ENCODE measurements around the gene HTR3A.
A peak's percentile ranks its signal among the peaks of the same experiment; 100 is the strongest.

HTR3A gene

GRCh38 chr11:113979431-113979830 is 4.5 kb downstream of the HTR3A start:
- no peak for DNase-seq (ENCODE audit: low spot score)

- DNase-seq (ENCODE audit: low spot score): no peak
Observed at GRCh38 chr11:113980785-113981184, 5.9 kb downstream of the HTR3A start.

- DNase-seq (ENCODE audit: low spot score): no peak
Observed at GRCh38 chr11:113982306-113982705, 7.4 kb downstream of the HTR3A start.

- no peak for DNase-seq (ENCODE audit: low spot score)
Observed at GRCh38 chr11:113984781-113985180, 9.9 kb downstream of the HTR3A start.

GRCh38 chr11:113985906-113986305 is 11.0 kb downstream of the HTR3A start:
- no peak for DNase-seq (ENCODE audit: low spot score)

- DNase-seq (ENCODE audit: low spot score): no peak
Observed at GRCh38 chr11:113986351-113987140, 11.6 kb downstream of the HTR3A start.

GRCh38 chr11:113989381-113989780 is 14.5 kb downstream of the HTR3A start:
- DNase-seq (ENCODE audit: low spot score): no peak

- DNase-seq (ENCODE audit: low spot score): no peak
Observed at GRCh38 chr11:113989916-113990315, 15.0 kb downstream of the HTR3A start.

- no peak for DNase-seq (ENCODE audit: low spot score)
Observed at GRCh38 chr11:113991170-113991569, 16.3 kb downstream of the HTR3A start.

- no peak for DNase-seq (ENCODE audit: low spot score)
Observed at GRCh38 chr11:113991718-113992458, 17.0 kb downstream of the HTR3A start.

GRCh38 chr11:113992459-113993110 is 17.7 kb downstream of the HTR3A start:
- no peak for DNase-seq (ENCODE audit: low spot score)

GRCh38 chr11:113994077-113994954 is 19.4 kb downstream of the HTR3A start:
- peak; percentile 29 for DNase-seq (ENCODE audit: low spot score)

- DNase-seq (ENCODE audit: low spot score): no peak
Observed at GRCh38 chr11:113997473-113997872, 22.6 kb downstream of the HTR3A start.

- no peak for DNase-seq (ENCODE audit: low spot score)
Observed at GRCh38 chr11:113998574-113998973, 23.7 kb downstream of the HTR3A start.

GRCh38 chr11:114000526-114000925 is 25.6 kb downstream of the HTR3A start:
- DNase-seq (ENCODE audit: low spot score): no peak

GRCh38 chr11:114001416-114001815 is 26.5 kb downstream of the HTR3A start:
- no peak for DNase-seq (ENCODE audit: low spot score)

GRCh38 chr11:114008331-114008730 is 33.4 kb downstream of the HTR3A start:
- no peak for DNase-seq (ENCODE audit: low spot score)

GRCh38 chr11:114010931-114011330 is 36.0 kb downstream of the HTR3A start:
- no peak for DNase-seq (ENCODE audit: low spot score)

GRCh38 chr11:114011443-114011842 is 36.5 kb downstream of the HTR3A start:
- DNase-seq (ENCODE audit: low spot score): no peak

GRCh38 chr11:114015117-114015516 is 40.2 kb downstream of the HTR3A start:
- no peak for DNase-seq (ENCODE audit: low spot score)

GRCh38 chr11:114016986-114017385 is 42.1 kb downstream of the HTR3A start:
- no peak for DNase-seq (ENCODE audit: low spot score)

GRCh38 chr11:114017723-114018122 is 42.8 kb downstream of the HTR3A start:
- no peak for DNase-seq (ENCODE audit: low spot score)
